Kidney (tissue), 14 donors: ENCODE measurements around the gene MARK2. TPM values are rescaled to one million over a fixed set of nuclear protein-coding genes. Genes with fewer than 3 reads are reported as not detected.
A peak's percentile ranks its signal among the peaks of the same experiment; 100 is the strongest.
"Not testable (repeated sequence)": the region's sequence is repeated elsewhere in the genome, so short reads cannot be mapped to it uniquely, and the experiment has no call there.

Experiments
- DNase-seq, 5 donors: peaks; one replicate each; pipeline ENCODE4 v3.0.0-alpha.2; 2013 to 2020
- FAIRE-seq: peaks from 2 replicates; lab custom pipeline; 2012; peaks lifted over from hg19 to GRCh38; lab: Jason Lieb, UNC
- H3K27ac ChIP-seq, 2 donors: one replicate each; pipeline ENCODE4 v1.7.0; 2013; ENCODE audit warnings: low read depth in 2 of 2, low read length in 2 of 2, inconsistent platforms in 1 of 2
- H3K27me3 ChIP-seq: one replicate; pipeline ENCODE4 v1.7.1; 2013; ENCODE audit warnings: low read length, inconsistent platforms; ENCODE audit not compliant: control insufficient read depth, insufficient read depth
- H3K36me3 ChIP-seq, 3 donors: one replicate each; pipeline versions ENCODE4 v1.7.0 to v1.7.1; 2013; ENCODE audit warnings: low read length in 3 of 3, control low read depth in 1 of 3, inconsistent platforms in 1 of 3; ENCODE audit not compliant: insufficient read depth in 3 of 3, control insufficient read depth in 2 of 3
- H3K4me1 ChIP-seq, 3 donors: one replicate each; pipeline versions ENCODE4 v1.7.0 to v1.7.1; 2013; ENCODE audit warnings: low read length in 3 of 3, inconsistent platforms in 1 of 3, low read depth in 1 of 3; ENCODE audit not compliant: control insufficient read depth in 2 of 3, insufficient read depth in 2 of 3
- H3K4me3 ChIP-seq, 3 donors: one replicate each; pipeline versions ENCODE4 v1.7.0 to v1.8.1; 2013; ENCODE audit warnings: low read length in 3 of 3, control low read depth in 1 of 3, inconsistent platforms in 1 of 3
- H3K9ac ChIP-seq, 3 donors: one replicate each; pipeline versions ENCODE4 v1.7.0 to v1.7.1; 2013; ENCODE audit warnings: low read length in 3 of 3, control low read depth in 1 of 3, inconsistent platforms in 1 of 3
- H3K9me3 ChIP-seq, 3 donors: one replicate each; pipeline versions ENCODE4 v1.7.0 to v1.7.1; 2013; ENCODE audit warnings: low read length in 3 of 3, control low read depth in 1 of 3, inconsistent platforms in 1 of 3; ENCODE audit not compliant: control insufficient read depth in 2 of 3, insufficient read depth in 1 of 3
- CTCF ChIP-seq: IDR thresholded peaks from 3 replicates; pipeline ENCODE4 v1.5.1; 2012; ENCODE audit warnings: mild to moderate bottlenecking, moderate library complexity, borderline replicate concordance; ENCODE audit not compliant: insufficient read depth; ENCODE audit errors: extremely low read depth
- intact Hi-C: fragments of 100-400 bp; cut with DNase I; formaldehyde crosslinking; loops from one replicate; pipeline ENCODE4 v1.11.1; 2022
- polyA plus RNA-seq: library from polyadenylated mRNA; stranded (reverse); fragments of 350-450 nt; fragmentation: Illumina TruSeq; extraction: RNeasy Lipid Tissue Mini Kit (QIAGEN cat#74804); gene quantifications from one replicate; pipeline ENCODE4 v1.2.3, GENCODE V29; 2014; ENCODE audit warnings: low read depth, low replicate concordance; ENCODE audit not compliant: insufficient read depth
- total RNA-seq: library from RNA; stranded (reverse); fragmentation: NEBNext Ultra II Directional; extraction: Animal tissue kit (Norgen Biotek cat#: 25700); gene quantifications from one replicate; pipeline ENCODE4 v1.2.1, GENCODE V29; 2021
- donor health status: control.
- donor health status: control.
- donor health status: control.
- donor health status: control.
- donor health status: control.
- donor health status: DM: yes; HTN: yes; CAD: no.
- donor health status: Normal renal cell carcinoma (clear cell type).

MARK2 gene
- total and polyA plus RNA-seq, 2 donors from 2014 or later, result 11.7 to 42.6 TPM

- H3K9me3 ChIP-seq, result no peaks in the 10 kb centered on the region
- DNase-seq (no peak), FAIRE-seq (no peak)
- H3K36me3 ChIP-seq, result peaks cover 0 to 5% (median 0%) of the 10 kb centered on the region in 3 donors
- H3K27ac ChIP-seq, result peak overlapping the region in 1 of 2 donors; percentile 37
- H3K4me3 ChIP-seq, result no peak overlapping the region
- peaks cover 0 to 6% (median 5%) of the 10 kb centered on the region in 3 donors for H3K4me1 ChIP-seq
- no peak for TF ChIP-seq CTCF
- intact Hi-C loops, result no loop called here
- no peak overlapping the region for H3K9ac ChIP-seq
- no peaks in the 10 kb centered on the region for H3K27me3 ChIP-seq
These were observed 20.0 kb downstream of the MARK2 start for GRCh38 chr11:63858628-63859550.

GRCh38 chr11:63862923-63863322, 24.0 kb downstream of the MARK2 start:
- no peaks in the 10 kb centered on the region for H3K27me3 ChIP-seq
- FAIRE-seq, result no peak
- H3K36me3 ChIP-seq, result peaks cover 0 to 5% (median 0%) of the 10 kb centered on the region in 3 donors
- intact Hi-C loops, result no loop called here
- H3K9ac ChIP-seq, result no peak overlapping the region
- H3K4me1 ChIP-seq, result peaks cover 0 to 13% (median 11%) of the 10 kb centered on the region in 3 donors
- H3K9me3 ChIP-seq, result no peaks in the 10 kb centered on the region
- no peak for TF ChIP-seq CTCF
- H3K4me3 ChIP-seq, result no peak overlapping the region
- no peak for DNase-seq
- H3K27ac ChIP-seq, result no peak overlapping the region

- intact Hi-C loops, FAIRE-seq, H3K27me3 ChIP-seq, DNase-seq, H3K36me3 ChIP-seq, H3K9ac ChIP-seq, H3K9me3 ChIP-seq, H3K4me3 ChIP-seq, H3K27ac ChIP-seq: not testable (repeated sequence)
- H3K4me1 ChIP-seq, result peaks cover 0 to 16% (median 14%) of the 10 kb centered on the region in 3 donors
These were observed 24.7 kb downstream of the MARK2 start for GRCh38 chr11:63863620-63864019.

- no peaks in the 10 kb centered on the region for H3K27me3 ChIP-seq
- H3K4me3 ChIP-seq, result no peak overlapping the region
- H3K4me1 ChIP-seq, result peaks cover 0 to 30% (median 22%) of the 10 kb centered on the region in 3 donors
- H3K27ac ChIP-seq, result no peak overlapping the region
- intact Hi-C loops, result no loop called here
- DNase-seq, result peak in 1 of 5 donors; percentile 66
- no peaks in the 10 kb centered on the region for H3K9me3 ChIP-seq
- no peak for TF ChIP-seq CTCF
- H3K9ac ChIP-seq, result no peak overlapping the region
- H3K36me3 ChIP-seq, result peaks cover 0 to 5% (median 0%) of the 10 kb centered on the region in 3 donors
- FAIRE-seq, result no peak
These were observed 27.3 kb downstream of the MARK2 start for GRCh38 chr11:63866211-63866610.
